Suppressor macrophage treated with lipopolysaccharide for 4 hours (primary cell): ENCODE measurements around the gene TIMM44.

ENCODE experiments used
- DNase-seq: peaks from one replicate; pipeline ENCODE4 v3.0.0-alpha.2; 2020

Gene TIMM44

GRCh38 chr19:7943444-7944176 is at the start of gene TIMM44:
Gene TIMM44 (minus strand): TSS chr19:7943666. CDS start chr19:7943651, 15 bp downstream.
- DNase-seq = peak; percentile 100

- DNase-seq = no peak
These were observed 49.1 kb upstream of the TIMM44 start for GRCh38 chr19:7992575-7992974.

GRCh38 chr19:7989071-7989575 is 45.7 kb upstream of the TIMM44 start:
- DNase-seq = no peak

- no peak for DNase-seq
These were observed 44.8 kb upstream of the TIMM44 start for GRCh38 chr19:7988307-7988706.

GRCh38 chr19:7987114-7987768 is 43.8 kb upstream of the TIMM44 start:
- DNase-seq = no peak

- no peak for DNase-seq
These were observed 43.1 kb upstream of the TIMM44 start for GRCh38 chr19:7986321-7987113.

- DNase-seq = no peak
These were observed 42.0 kb upstream of the TIMM44 start for GRCh38 chr19:7985481-7985911.

GRCh38 chr19:7983995-7984837 is 40.8 kb upstream of the TIMM44 start:
- DNase-seq = no peak

GRCh38 chr19:7983286-7983950 is 40.0 kb upstream of the TIMM44 start:
- DNase-seq = no peak

GRCh38 chr19:7982651-7983099 is 39.2 kb upstream of the TIMM44 start:
- DNase-seq = no peak

- DNase-seq = no peak
These were observed 38.6 kb upstream of the TIMM44 start for GRCh38 chr19:7982103-7982502.

GRCh38 chr19:7981661-7982060 is 38.2 kb upstream of the TIMM44 start:
- DNase-seq = no peak

- no peak for DNase-seq
These were observed 37.7 kb upstream of the TIMM44 start for GRCh38 chr19:7981199-7981598.

GRCh38 chr19:7980635-7981121 is 37.2 kb upstream of the TIMM44 start:
- DNase-seq = no peak

- DNase-seq = no peak
These were observed 36.7 kb upstream of the TIMM44 start for GRCh38 chr19:7980168-7980567.

- DNase-seq = no peak
These were observed 36.1 kb upstream of the TIMM44 start for GRCh38 chr19:7979559-7979958.

- DNase-seq = no peak
These were observed 35.5 kb upstream of the TIMM44 start for GRCh38 chr19:7979011-7979410.

- DNase-seq = no peak
These were observed 34.8 kb upstream of the TIMM44 start for GRCh38 chr19:7978179-7978825.

- DNase-seq = no peak
These were observed 34.2 kb upstream of the TIMM44 start for GRCh38 chr19:7977723-7978040.

- DNase-seq = no peak
These were observed 33.7 kb upstream of the TIMM44 start for GRCh38 chr19:7977021-7977722.

GRCh38 chr19:7976461-7976860 is 33.0 kb upstream of the TIMM44 start:
- DNase-seq = no peak
